Endothelial cell of umbilical vein (primary cell): ENCODE data around the gene AKAP13. TPM values are rescaled to one million over a fixed set of nuclear protein-coding genes. Genes with fewer than 3 reads are reported as not detected.

Experiments
- BruUV-seq: library from RNA; stranded (reverse); fragments of 400-500 nt; replicated peaks from 2 replicates; lab custom pipeline; 2021; lab: Mats Ljungman, UMichigan
- CTCF ChIA-PET: fragments of 300-600, 350-600 bp; sonication (Branson Sonifier 250); formaldehyde crosslinking; loops from one replicate; lab custom pipeline; 2021; ENCODE audit warnings: antibody characterized with exemption, inconsistent platforms; lab: Charles Lee
- POLR2A ChIA-PET: fragments of 300-600, 350-600 bp; sonication (Branson Sonifier 250); formaldehyde crosslinking; loops from one replicate; lab custom pipeline; 2021; ENCODE audit warnings: antibody characterized with exemption, inconsistent platforms; lab: Charles Lee
- DNase-seq: peaks from one replicate; pipeline ENCODE4 v3.0.0-alpha.2; 2011; ENCODE audit warnings: low read depth, low spot score
- FAIRE-seq: peaks from 2 replicates; lab custom pipeline; 2011; peaks lifted over from hg19 to GRCh38; lab: Jason Lieb, UNC
- H2AFZ ChIP-seq: 2 replicates; pipeline ENCODE4 v1.6.0; 2012; ENCODE audit warnings: low read depth, low read length, control low read depth, inconsistent platforms
- H3K27ac ChIP-seq: 2 replicates; pipeline ENCODE4 v1.5.1; 2011; ENCODE audit warnings: low read depth, mild to moderate bottlenecking, control low read depth, low read length, moderate library complexity; ENCODE audit not compliant: insufficient read depth
- H3K27me3 ChIP-seq, 2 experiments: 2 replicates each; pipeline versions ENCODE4 v1.6.0 to v1.6.1; 2011; ENCODE audit warnings: low read length in 2 of 2, mixed read lengths in 1 of 2; ENCODE audit not compliant: control insufficient read depth in 2 of 2, insufficient read depth in 2 of 2
- H3K36me3 ChIP-seq, 2 experiments: 2 replicates in 1 of 2; 3 replicates in 1 of 2; pipeline ENCODE4 v1.5.1; 2011; ENCODE audit warnings: low read length in 2 of 2, mild to moderate bottlenecking in 1 of 2, moderate library complexity in 1 of 2; ENCODE audit not compliant: control insufficient read depth in 2 of 2, insufficient read depth in 2 of 2; ENCODE audit errors: extremely low read depth in 1 of 2
- H3K4me1 ChIP-seq: 3 replicates; pipeline ENCODE4 v1.5.1; 2011; ENCODE audit warnings: mild to moderate bottlenecking, low read length; ENCODE audit not compliant: control insufficient read depth, insufficient read depth; ENCODE audit errors: extremely low read depth
- H3K4me2 ChIP-seq: 2 replicates; pipeline ENCODE4 v1.6.1; 2011; ENCODE audit warnings: low read length, control low read depth, mixed read lengths; ENCODE audit not compliant: insufficient read depth
- H3K4me3 ChIP-seq, 3 experiments: fragments of 200-600 bp in 1 of 3; sonication (generic), shearing (Covaris generic) in 1 of 3; replicated peaks in 1 of 3; 2 replicates each; pipeline ENCODE4 v1.5.1; 2011 to 2016; ENCODE audit warnings: control low read depth in 3 of 3, low read length in 3 of 3, mild to moderate bottlenecking in 2 of 3, inconsistent platforms in 1 of 3, low read depth in 1 of 3, moderate library complexity in 1 of 3; ENCODE audit not compliant: insufficient read depth in 1 of 3
- H3K79me2 ChIP-seq: 2 replicates; pipeline ENCODE4 v1.6.0; 2012; ENCODE audit warnings: low read length, inconsistent platforms; ENCODE audit not compliant: control insufficient read depth, insufficient read depth
- H3K9ac ChIP-seq: replicated peaks from 2 replicates; pipeline ENCODE3; 2011; ENCODE audit warnings: low read length, control low read depth; ENCODE audit not compliant: insufficient read depth; ENCODE audit errors: extremely low read depth
- H3K9me1 ChIP-seq: replicated peaks from 3 replicates; pipeline ENCODE4 v1.6.0; 2011; ENCODE audit warnings: mild to moderate bottlenecking, low read length; ENCODE audit not compliant: control insufficient read depth, insufficient read depth; ENCODE audit errors: extremely low read depth
- H3K9me3 ChIP-seq: replicated peaks from 2 replicates; pipeline ENCODE4 v1.5.1; 2012; ENCODE audit warnings: low read length, inconsistent platforms; ENCODE audit not compliant: control insufficient read depth, insufficient read depth
- H4K20me1 ChIP-seq: replicated peaks from 2 replicates; pipeline ENCODE3; 2011; ENCODE audit warnings: mild to moderate bottlenecking, low read length; ENCODE audit not compliant: control insufficient read depth, insufficient read depth; ENCODE audit errors: extremely low read depth
- EZH2 ChIP-seq: IDR thresholded peaks from 2 replicates; pipeline ENCODE4 v1.6.1; 2012; ENCODE audit warnings: borderline replicate concordance, low read depth, mild to moderate bottlenecking, moderate library complexity, low read length, inconsistent platforms; ENCODE audit not compliant: severe bottlenecking
- FOS ChIP-seq: IDR thresholded peaks from 2 replicates; pipeline ENCODE4 v1.6.1; 2011; ENCODE audit warnings: mild to moderate bottlenecking, low read length, moderate library complexity, borderline replicate concordance; ENCODE audit not compliant: insufficient read depth
- GATA2 ChIP-seq: IDR thresholded peaks from 2 replicates; pipeline ENCODE4 v1.7.0; 2011; ENCODE audit warnings: low read depth, mild to moderate bottlenecking, moderate library complexity, mixed read lengths, low read length; ENCODE audit not compliant: insufficient read length, insufficient read depth
- JUN ChIP-seq: IDR thresholded peaks from 2 replicates; pipeline ENCODE4 v1.6.1; 2011; ENCODE audit warnings: borderline replicate concordance, low read depth; ENCODE audit not compliant: insufficient read length, insufficient read depth
- MAX ChIP-seq: IDR thresholded peaks from 2 replicates; pipeline ENCODE4 v1.6.1; 2011; ENCODE audit not compliant: insufficient read depth, insufficient read length
- MYC ChIP-seq: IDR thresholded peaks from one replicate; pipeline ENCODE4 v1.6.1; 2011; ENCODE audit warnings: mild to moderate bottlenecking, low read depth, low read length
- POLR2A ChIP-seq: IDR thresholded peaks from 2 replicates; pipeline ENCODE4 v1.6.1; 2012; ENCODE audit warnings: low read depth, mild to moderate bottlenecking, control low read depth, low read length
- POLR2AphosphoS5 ChIP-seq: IDR thresholded peaks from 2 replicates; pipeline ENCODE4 v1.6.1; 2012; ENCODE audit warnings: low read depth, mild to moderate bottlenecking, control low read depth, low read length, moderate library complexity; ENCODE audit not compliant: insufficient read depth
- dilution Hi-C: fragments of 300-500 bp; cut with MboI; formaldehyde crosslinking; loops from one replicate; pipeline ENCODE4 v1.15.0; 2019; ENCODE audit warnings: low sequenced_read_pairs; ENCODE audit not compliant: extremely low pct_ligation_motif_present
- intact Hi-C: fragments of 100-400 bp; cut with micrococcal nuclease; formaldehyde crosslinking; loops from one replicate; pipeline ENCODE4 v1.10.0; 2022
- polyA plus RNA-seq, 4 experiments: library from polyadenylated mRNA; depleted of rRNA in 3 of 4; stranded (reverse) in 3 of 4; unstranded in 1 of 4; fragments of >200 nt; gene quantifications; 2 replicates each; pipeline versions ENCODE4 v1.2.1 to v1.2.3, GENCODE V29; 2011 to 2012; ENCODE audit warnings: missing spikeins in 1 of 4
- total RNA-seq: library from RNA; stranded (reverse); gene quantifications from 2 replicates; pipeline ENCODE4 v1.2.3, GENCODE V29; 2021
- TF ChIP-seq, protein P1 (sequence below), 2 donors: IDR thresholded peaks; 1 replicate in 1 of 2; 2 replicates in 1 of 2; pipeline ENCODE4 v1.5.1; 2011; ENCODE audit warnings: low read length in 2 of 2, mild to moderate bottlenecking in 2 of 2, moderate library complexity in 2 of 2, control low read depth in 1 of 2, inconsistent platforms in 1 of 2, low read depth in 1 of 2; ENCODE audit not compliant: insufficient read depth in 1 of 2; ENCODE audit errors: extremely low read depth in 1 of 2

The AKAP13 gene
- total and polyA plus RNA-seq, 2 donors (not counting 3 experiments of a cell fraction or from before 2014, with no cell fraction given): 22.8 to 87.8 TPM

- Histone ChIP-seq H3K27me3 (no peaks in the 10 kb centered on the region), H2AFZ (no peak overlapping the region), H3K36me3 (no peaks in the 10 kb centered on the region), H4K20me1 (no peaks in the 10 kb centered on the region), H3K4me1 (peaks cover 34% of the 10 kb centered on the region), H3K27ac (peak overlapping the region; percentile 77), H3K9ac (peak overlapping the region; percentile 76), H3K4me3 (no peak overlapping the region), H3K79me2 (peaks cover 77% of the 10 kb centered on the region), H3K9me1 (no peaks in the 10 kb centered on the region), H3K4me2 (peak overlapping the region; percentile 67), H3K9me3 (no peaks in the 10 kb centered on the region)
- TF ChIP-seq POLR2AphosphoS5: no peak
- no peak for TF ChIP-seq GATA2
- no peak for TF ChIP-seq POLR2A
- TF ChIP-seq MYC: no peak
- no peak for TF ChIP-seq EZH2
- TF ChIP-seq FOS: no peak
- no peak for TF ChIP-seq MAX
- TF ChIP-seq, protein P1, sequence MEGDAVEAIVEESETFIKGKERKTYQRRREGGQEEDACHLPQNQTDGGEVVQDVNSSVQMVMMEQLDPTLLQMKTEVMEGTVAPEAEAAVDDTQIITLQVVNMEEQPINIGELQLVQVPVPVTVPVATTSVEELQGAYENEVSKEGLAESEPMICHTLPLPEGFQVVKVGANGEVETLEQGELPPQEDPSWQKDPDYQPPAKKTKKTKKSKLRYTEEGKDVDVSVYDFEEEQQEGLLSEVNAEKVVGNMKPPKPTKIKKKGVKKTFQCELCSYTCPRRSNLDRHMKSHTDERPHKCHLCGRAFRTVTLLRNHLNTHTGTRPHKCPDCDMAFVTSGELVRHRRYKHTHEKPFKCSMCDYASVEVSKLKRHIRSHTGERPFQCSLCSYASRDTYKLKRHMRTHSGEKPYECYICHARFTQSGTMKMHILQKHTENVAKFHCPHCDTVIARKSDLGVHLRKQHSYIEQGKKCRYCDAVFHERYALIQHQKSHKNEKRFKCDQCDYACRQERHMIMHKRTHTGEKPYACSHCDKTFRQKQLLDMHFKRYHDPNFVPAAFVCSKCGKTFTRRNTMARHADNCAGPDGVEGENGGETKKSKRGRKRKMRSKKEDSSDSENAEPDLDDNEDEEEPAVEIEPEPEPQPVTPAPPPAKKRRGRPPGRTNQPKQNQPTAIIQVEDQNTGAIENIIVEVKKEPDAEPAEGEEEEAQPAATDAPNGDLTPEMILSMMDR (IDR thresholded peaks at IDR 0.05; ENCODE audit: extremely low read depth in 1 of 2, insufficient read depth in 1 of 2, low read depth in 1 of 2, low read length in 2 of 2): no peak
- TF ChIP-seq JUN: no peak
- intact Hi-C loops: loop anchor here (1.0 kb wide), 2 partner anchors 83 to 118 kb away; no protein-coding TSS in a partner anchor
- DNase-seq (peak; percentile 29), FAIRE-seq (no peak)
- POLR2A ChIA-PET: interaction anchor here (1.0 to 1.5 kb wide), 2 partner anchors 9 to 34 kb away, joined by 6 to 10 read pairs; partner anchors contain the start of gene AKAP13
- CTCF ChIA-PET: interaction anchor here (0.6 to 5.0 kb wide), 28 partner anchors 10 to 134 kb away, joined by 3 to 107 read pairs (median 5); partner anchors contain the start of gene AKAP13
- BruUV-seq: TSS peak; percentile 94
- dilution Hi-C loops: no loop called here
Measured at GRCh38 chr15:85414037-85414436, 33.6 kb downstream of the AKAP13 start.
